Renal cortex interstitium (tissue), 11 donors: ENCODE measurements around the gene TMIGD2. TPM values are rescaled to one million over a fixed set of nuclear protein-coding genes. Genes with fewer than 3 reads are reported as not detected.
"Not testable (repeated sequence)": the region's sequence is repeated elsewhere in the genome, so short reads cannot be mapped to it uniquely, and the experiment has no call there.

Experiments used
- DNase-seq, 11 donors: peaks; one replicate each; pipeline ENCODE4 v3.0.0-alpha.2; 2013; ENCODE audit warnings: low read depth in 9 of 11, low spot score in 4 of 11; ENCODE audit errors: extremely low read depth in 1 of 11
- polyA plus RNA-seq, 3 donors: library from polyadenylated mRNA; unstranded; fragments of 120-200 nt; gene quantifications; one replicate each; pipeline ENCODE4 v1.2.1, GENCODE V29; 2013; ENCODE audit not compliant: insufficient read length in 3 of 3

The TMIGD2 gene
- polyA plus RNA-seq, 3 donors, result 0.22 to 0.39 (median 0.38) TPM

DNA sequence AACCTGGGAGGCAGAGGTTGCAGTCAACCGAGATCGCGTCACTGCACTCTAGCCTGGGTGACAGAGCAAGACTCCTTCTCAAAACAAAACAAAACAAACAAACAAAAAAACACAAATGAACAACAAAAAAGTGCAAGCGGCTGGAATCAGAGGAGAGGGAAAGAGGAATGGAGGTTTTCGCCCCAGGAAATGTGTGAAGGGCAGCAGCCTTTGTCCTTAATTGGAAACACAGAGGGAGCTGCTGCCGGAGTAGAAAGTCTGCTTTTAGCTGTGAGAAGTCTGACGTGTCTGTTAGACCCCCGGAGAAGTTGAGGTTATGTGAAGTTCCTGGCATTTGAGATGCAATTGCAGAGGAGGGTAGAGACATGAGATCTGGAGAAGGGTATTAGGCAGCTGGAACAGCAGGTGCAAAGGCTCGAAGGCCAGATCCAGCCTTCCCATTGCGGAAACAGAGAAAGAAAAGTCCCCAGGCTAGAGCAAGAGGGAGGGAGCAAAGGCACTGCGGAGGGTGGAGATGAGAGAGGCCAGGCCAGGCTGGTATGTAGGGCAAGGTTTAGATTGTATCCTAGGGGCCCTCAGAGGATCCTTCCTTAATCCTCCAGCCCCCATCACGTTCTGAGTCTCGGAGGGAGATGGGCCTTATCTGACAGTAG lies 473 bp downstream of the TMIGD2 start:
- DNase-seq, result no peak

DNA sequence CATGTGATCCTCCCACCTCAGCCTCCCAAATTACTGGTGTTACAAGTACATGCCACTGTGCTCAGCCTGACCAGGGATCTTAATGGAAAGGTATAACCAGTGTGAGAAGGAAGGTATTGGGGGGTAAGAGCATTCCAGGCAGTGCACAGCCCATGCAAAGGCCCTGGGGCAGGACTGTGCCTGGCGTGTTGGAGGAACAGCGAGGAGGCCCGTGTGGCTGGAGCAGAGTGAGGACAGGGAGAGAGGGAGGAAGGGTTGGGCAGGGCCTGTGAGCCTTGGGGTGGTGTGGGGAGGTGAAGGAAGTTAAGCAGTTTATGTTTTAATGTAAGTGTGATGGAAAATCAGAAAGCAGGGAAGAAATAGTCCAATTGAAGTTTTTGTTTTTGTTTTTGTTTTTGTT lies 1.6 kb downstream of the TMIGD2 start:
- DNase-seq, result no peak

DNA sequence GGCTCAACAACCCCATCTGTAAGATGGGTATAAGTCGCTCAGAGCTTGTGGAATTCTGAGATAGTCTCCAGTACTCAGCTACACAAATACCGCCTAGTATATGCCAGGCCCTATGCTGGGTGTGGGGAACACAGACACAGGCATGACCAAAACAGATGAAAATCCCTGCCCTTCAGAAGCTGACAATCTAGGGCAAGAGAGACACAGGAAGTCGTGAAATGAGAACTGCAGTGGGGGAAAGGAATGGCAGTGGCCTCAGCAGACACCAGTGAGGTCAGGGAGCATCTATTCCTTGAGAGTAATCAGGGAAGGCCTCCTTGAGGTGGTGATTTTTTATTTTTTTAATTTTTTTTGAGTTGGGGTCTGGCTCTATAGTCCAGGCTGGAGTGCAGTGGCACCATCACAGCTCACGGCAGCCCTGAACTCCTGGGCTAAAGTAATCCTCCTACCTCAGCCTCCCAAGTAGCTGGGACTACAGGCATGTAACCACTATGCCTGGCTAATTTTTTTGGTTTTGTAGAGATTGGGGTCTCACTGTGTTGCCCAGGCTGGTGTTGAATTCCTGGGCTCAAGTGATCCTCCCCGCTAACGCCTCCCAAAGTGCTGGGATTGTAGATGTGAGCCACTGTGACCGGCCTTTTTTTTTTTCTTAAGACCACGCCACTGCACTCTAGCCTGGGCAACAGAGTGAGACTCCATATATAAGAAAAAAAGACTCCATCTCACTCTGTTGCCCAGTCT lies 3.2 kb downstream of the TMIGD2 start:
- DNase-seq, result no peak

- DNase-seq, result no peak
Measured at GRCh38 chr19:4297901-4298809, 4.0 kb downstream of the TMIGD2 start.

DNA sequence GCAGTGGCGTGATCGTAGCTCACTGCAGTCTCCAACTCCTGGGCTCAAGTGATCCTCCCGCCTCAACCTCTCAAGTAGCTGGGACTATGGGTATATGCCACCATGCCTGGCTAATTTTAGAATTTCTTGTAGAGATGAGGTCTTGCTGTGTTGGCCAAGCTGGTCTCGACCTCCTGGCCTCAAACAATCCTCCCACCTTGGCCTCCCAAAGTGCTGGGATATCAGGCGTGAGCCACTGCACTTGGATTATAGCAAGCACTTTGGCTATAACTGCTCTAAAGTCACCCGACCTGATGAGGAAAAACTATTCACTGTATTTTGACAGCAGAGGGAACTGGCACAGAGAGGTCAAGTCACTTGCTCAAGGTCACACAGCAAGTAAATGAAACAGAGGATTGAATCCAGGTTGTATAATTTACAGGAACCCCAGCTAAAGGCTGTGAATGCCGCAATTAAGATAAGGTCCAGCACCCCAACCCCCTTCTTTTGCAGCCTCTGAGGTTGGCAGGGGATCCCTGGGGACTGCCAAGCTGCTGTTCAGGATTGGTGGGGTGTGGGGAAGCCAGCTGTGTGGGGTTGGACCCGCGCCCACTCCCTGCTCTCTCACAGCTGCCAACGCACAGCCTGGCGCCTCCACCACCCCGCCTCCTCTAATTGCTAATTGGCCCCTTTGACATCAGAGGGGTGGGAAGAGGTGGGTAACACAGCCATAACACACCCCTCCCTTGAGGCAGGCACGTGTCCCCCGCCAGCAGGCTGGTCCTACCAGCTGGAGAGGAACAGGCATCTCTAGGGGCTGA lies 6.0 kb downstream of the TMIGD2 start:
- DNase-seq, result no peak

GRCh38 chr19:4294389-4294788 lies 7.8 kb downstream of the TMIGD2 start:
- DNase-seq, result no peak

- DNase-seq, result no peak
Measured at GRCh38 chr19:4292515-4292914, 9.7 kb downstream of the TMIGD2 start.

GRCh38 chr19:4291184-4291732 lies 10.9 kb downstream of the TMIGD2 start:
- DNase-seq, result no peak

- DNase-seq, result no peak
Measured at GRCh38 chr19:4288091-4288777, 14.0 kb downstream of the TMIGD2 start.

DNA sequence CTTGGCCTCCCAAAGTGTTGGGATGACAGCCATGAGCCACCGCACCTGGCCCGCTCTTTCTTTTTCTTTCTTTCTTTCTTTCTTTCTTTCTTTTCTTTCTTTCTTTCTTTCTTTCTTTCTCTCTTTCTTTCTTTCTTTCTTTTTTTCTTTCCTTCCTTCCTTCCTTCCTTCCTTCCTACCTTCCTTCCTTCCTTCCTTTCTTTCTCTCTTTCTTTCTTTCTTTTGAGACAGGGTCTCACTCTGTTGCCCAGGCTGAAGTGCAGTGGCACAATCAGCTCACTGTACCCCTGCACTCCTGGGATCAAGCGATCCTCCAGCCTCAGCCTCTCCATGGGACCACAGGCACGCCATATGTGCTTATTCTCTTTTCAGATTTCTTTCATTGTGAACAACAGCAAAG lies 16.0 kb downstream of the TMIGD2 start:
- not testable (repeated sequence) for DNase-seq

DNA sequence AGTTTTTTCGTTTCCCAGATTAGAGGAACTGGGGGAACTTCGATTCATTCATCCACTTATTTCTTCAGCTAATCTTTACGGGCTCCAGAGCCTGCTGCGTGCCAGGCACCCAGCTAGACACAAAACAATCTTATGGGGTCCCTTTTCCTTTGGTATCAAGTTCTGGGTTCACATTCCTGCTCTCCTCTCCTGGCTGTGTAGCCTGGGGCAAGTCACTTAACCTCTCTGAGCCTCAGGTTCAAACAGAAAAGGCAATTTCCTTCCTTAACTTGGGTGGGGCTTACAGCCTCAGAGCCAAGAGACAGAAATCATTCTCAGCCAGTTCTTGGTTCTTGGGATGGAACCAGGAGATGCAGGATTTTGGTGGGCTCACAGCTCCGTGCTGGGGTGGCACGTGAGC lies 17.2 kb downstream of the TMIGD2 start:
- DNase-seq, result no peak

DNA sequence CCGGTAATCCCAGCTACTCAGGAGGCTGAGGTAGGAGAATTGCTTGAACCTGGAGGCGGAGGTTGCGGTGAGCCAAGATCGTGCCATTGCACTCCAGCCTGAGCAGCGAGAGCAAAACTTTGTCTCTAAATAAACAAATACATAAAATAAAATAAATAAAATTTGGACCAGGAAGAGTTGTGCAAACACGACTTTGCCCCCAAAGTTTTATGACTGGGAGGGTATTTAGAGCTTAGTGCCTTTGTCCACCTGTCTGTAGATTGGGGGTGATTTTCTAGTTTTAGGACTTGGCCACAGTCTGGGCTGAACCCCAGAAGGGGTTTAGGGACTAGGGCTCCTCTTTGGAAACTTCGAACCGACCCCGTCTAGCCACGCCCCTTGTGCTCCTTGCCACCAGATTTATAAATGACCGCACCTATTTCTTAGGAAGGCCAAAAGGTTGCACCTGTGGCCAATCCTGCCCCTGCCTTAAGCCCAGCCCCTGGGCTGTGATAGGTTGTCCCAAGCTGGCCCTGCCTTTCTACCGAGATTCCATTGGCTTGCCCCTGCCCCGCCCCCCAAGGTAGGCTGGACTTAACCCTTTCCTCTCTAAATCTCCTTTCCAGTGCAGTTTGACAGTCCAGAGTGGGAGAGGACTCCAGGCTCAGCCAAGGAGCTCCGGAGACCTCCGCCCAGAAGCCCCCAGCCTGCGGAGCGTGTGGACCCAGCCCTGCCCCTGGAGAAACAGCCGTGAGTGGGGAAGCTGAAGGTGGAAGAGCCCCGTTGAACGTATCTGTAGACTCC lies 17.8 kb downstream of the TMIGD2 start:
- DNase-seq, result no peak

GRCh38 chr19:4279530-4280422 lies 22.4 kb downstream of the TMIGD2 start:
- no peak for DNase-seq

DNA sequence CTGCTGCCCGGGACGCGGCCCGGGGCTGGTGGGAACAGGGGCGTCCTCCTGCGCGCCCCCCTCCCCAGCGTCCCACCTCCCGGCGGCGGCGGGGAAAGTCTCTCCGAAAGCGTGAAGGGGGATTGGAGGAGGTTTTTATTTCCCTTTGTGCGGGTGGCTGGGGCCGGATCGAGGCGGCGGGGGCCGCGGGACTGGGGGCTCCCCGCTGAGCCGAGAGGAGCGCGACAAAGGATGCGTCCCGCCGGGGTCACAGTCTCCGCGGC lies 23.0 kb downstream of the TMIGD2 start:
- peak in 1 of 11 donors; percentile 11 for DNase-seq

GRCh38 chr19:4278419-4279266 lies 23.5 kb downstream of the TMIGD2 start, which contains the start of gene SHD:
Gene SHD, plus strand, starts transcription at chr19:4279266. Its CDS starts 798 bp downstream, at chr19:4280064.
- DNase-seq, result peak in 3 of 11 donors; percentile 30 to 33 (median 31)

GRCh38 chr19:4278010-4278409 lies 24.2 kb downstream of the TMIGD2 start:
- no peak for DNase-seq
